Erythroblast (primary cell): Measurements from ENCODE around the gene ADO.

Experiments
- DNase-seq, 2 experiments: peaks; one replicate each; lab custom pipeline; 2025; lab: John Stamatoyannopoulos, UW
- GATA1 ChIP-seq: IDR thresholded peaks from 2 replicates; pipeline ENCODE4 v1.6.1; 2011; ENCODE audit warnings: low read depth, mild to moderate bottlenecking, control low read depth, low read length, moderate library complexity
- POLR2A ChIP-seq: IDR thresholded peaks from 2 replicates; pipeline ENCODE4 v1.6.1; 2011; ENCODE audit warnings: mild to moderate bottlenecking, low read length

Gene ADO

GRCh38 chr10:62805231-62806099 lies 945 bp downstream of the ADO start:
- TF ChIP-seq POLR2A (no peak), GATA1 (no peak)
- peak; percentile 41 to 79 for DNase-seq

- peak; percentile 3 to 6 for DNase-seq
- TF ChIP-seq POLR2A = no peak
- TF ChIP-seq GATA1 = no peak
These were observed 1.7 kb downstream of the ADO start for GRCh38 chr10:62806251-62806650.

- TF ChIP-seq GATA1 (no peak), POLR2A (no peak)
- no peak for DNase-seq
These were observed 5.8 kb downstream of the ADO start for GRCh38 chr10:62810156-62810902.

- no peak for DNase-seq
- no peak for TF ChIP-seq POLR2A
- no peak for TF ChIP-seq GATA1
These were observed 6.8 kb downstream of the ADO start for GRCh38 chr10:62811159-62811875.

GRCh38 chr10:62812672-62813439 lies 8.3 kb downstream of the ADO start:
- no peak for TF ChIP-seq POLR2A
- TF ChIP-seq GATA1 = no peak
- DNase-seq = no peak

- no peak for DNase-seq
- no peak for TF ChIP-seq GATA1
- no peak for TF ChIP-seq POLR2A
These were observed 8.9 kb downstream of the ADO start for GRCh38 chr10:62813453-62813852.

- TF ChIP-seq POLR2A (no peak), GATA1 (no peak)
- DNase-seq = no peak
These were observed 9.5 kb downstream of the ADO start for GRCh38 chr10:62813981-62814380.

GRCh38 chr10:62814756-62815380 lies 10.3 kb downstream of the ADO start:
- TF ChIP-seq POLR2A (no peak), GATA1 (no peak)
- DNase-seq = peak in 1 of 2 experiments; percentile 25

GRCh38 chr10:62815381-62816075 lies 11.0 kb downstream of the ADO start:
- no peak for TF ChIP-seq GATA1
- no peak for TF ChIP-seq POLR2A
- DNase-seq = peak; percentile 29 to 41

GRCh38 chr10:62816076-62816330 lies 11.5 kb downstream of the ADO start:
- no peak for DNase-seq
- TF ChIP-seq POLR2A (peak; percentile 25), GATA1 (no peak)

- peak; percentile 94 for DNase-seq
- TF ChIP-seq GATA1 (no peak), POLR2A (no peak)
These were observed 12.0 kb downstream of the ADO start, which contains the start of gene EGR2 for GRCh38 chr10:62816331-62817120. Gene EGR2, minus strand, starts transcription at chr10:62816366. Its CDS starts 337 bp downstream, at chr10:62816029.

GRCh38 chr10:62817121-62817765 lies 12.7 kb downstream of the ADO start:
- DNase-seq = peak; percentile 56 to 69
- TF ChIP-seq GATA1 = no peak
- TF ChIP-seq POLR2A = no peak
